Stimulated activated CD8-positive, alpha-beta memory T cell treated with anti-CD3 and anti-CD28 coated beads, Interleukin-15, amount 100 ng/mL, for 24 hours (primary cell): ENCODE data around the gene RASGRF2.

Experiments
- DNase-seq: peaks from one replicate; pipeline ENCODE4 v3.0.0-alpha.2; 2020; ENCODE audit warnings: low read depth

Gene RASGRF2

GRCh38 chr5:81140441-81140840, 180.3 kb downstream of the RASGRF2 start:
- DNase-seq, result no peak

- DNase-seq, result no peak
Measured at GRCh38 chr5:81140943-81141342, 180.8 kb downstream of the RASGRF2 start.

- no peak for DNase-seq
Measured at GRCh38 chr5:81142108-81142507, 181.9 kb downstream of the RASGRF2 start.

- DNase-seq, result no peak
Measured at GRCh38 chr5:81145329-81145935, 185.3 kb downstream of the RASGRF2 start.

GRCh38 chr5:81146031-81146430, 185.9 kb downstream of the RASGRF2 start:
- DNase-seq, result no peak

- no peak for DNase-seq
Measured at GRCh38 chr5:81147011-81147885, 187.1 kb downstream of the RASGRF2 start.

- DNase-seq, result no peak
Measured at GRCh38 chr5:81147886-81148571, 187.9 kb downstream of the RASGRF2 start.

- no peak for DNase-seq
Measured at GRCh38 chr5:81151546-81151945, 191.4 kb downstream of the RASGRF2 start.

- DNase-seq, result no peak
Measured at GRCh38 chr5:81154725-81155124, 194.6 kb downstream of the RASGRF2 start.

- no peak for DNase-seq
Measured at GRCh38 chr5:81156732-81157131, 196.6 kb downstream of the RASGRF2 start.

GRCh38 chr5:81161012-81161601, 200.9 kb downstream of the RASGRF2 start:
- DNase-seq, result no peak

- DNase-seq, result no peak
Measured at GRCh38 chr5:81162501-81162900, 202.3 kb downstream of the RASGRF2 start.

- DNase-seq, result no peak
Measured at GRCh38 chr5:81163651-81164050, 203.5 kb downstream of the RASGRF2 start.

GRCh38 chr5:81164476-81164875, 204.3 kb downstream of the RASGRF2 start:
- DNase-seq, result no peak

- DNase-seq, result no peak
Measured at GRCh38 chr5:81164936-81165335, 204.8 kb downstream of the RASGRF2 start.

- DNase-seq, result peak; percentile 7
Measured at GRCh38 chr5:81165493-81166119, 205.4 kb downstream of the RASGRF2 start.

GRCh38 chr5:81166430-81166829, 206.3 kb downstream of the RASGRF2 start:
- DNase-seq, result no peak

GRCh38 chr5:81167078-81167477, 206.9 kb downstream of the RASGRF2 start:
- no peak for DNase-seq

- DNase-seq, result no peak
Measured at GRCh38 chr5:81167544-81167943, 207.4 kb downstream of the RASGRF2 start.

- DNase-seq, result no peak
Measured at GRCh38 chr5:81169924-81170323, 209.8 kb downstream of the RASGRF2 start.

- DNase-seq, result no peak
Measured at GRCh38 chr5:81171769-81172168, 211.6 kb downstream of the RASGRF2 start.

- no peak for DNase-seq
Measured at GRCh38 chr5:81172710-81173109, 212.5 kb downstream of the RASGRF2 start.
